ENCODE results near the gene ALPP. TPM values are rescaled to one million over a fixed set of nuclear protein-coding genes. Genes with fewer than 3 reads are reported as not detected.
"Not testable (repeated sequence)": the region's sequence is repeated elsewhere in the genome, so short reads cannot be mapped to it uniquely, and the experiment has no call there.

ALPP gene
- total RNA-seq, 4 donors from 2014 or later, result 0.06 TPM; not detected in 3

DNA sequence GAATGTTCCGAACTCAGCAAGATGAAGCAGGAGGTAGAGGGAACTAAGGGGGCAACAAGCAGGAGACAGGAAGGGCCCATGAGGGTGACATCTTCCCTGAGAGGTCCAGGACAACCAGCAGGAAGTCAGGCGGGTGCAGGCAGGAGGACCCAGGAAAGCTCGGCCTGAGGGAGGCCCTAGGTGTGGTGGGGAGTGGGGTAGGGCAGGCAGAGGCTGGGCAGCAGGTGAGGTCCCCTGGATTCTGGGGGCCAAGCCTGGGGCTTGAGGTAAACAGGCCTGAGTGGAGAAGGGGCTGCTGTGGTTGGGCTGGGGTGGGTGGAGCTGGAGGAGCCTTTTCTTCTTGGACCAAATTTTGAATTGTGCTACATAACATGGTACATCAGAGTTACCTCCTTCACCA lies 24.0 kb downstream of the ALPP start:
- intact Hi-C loops (cut with DNase I), result no loop called here
- DNase-seq (ENCODE audit: extremely low spot score), result no peak
- Histone ChIP-seq H3K27ac (replicated peaks in 1 of 4) (no peak overlapping the region), H3K36me3 (no peaks in the 10 kb centered on the region), H3K9me3 (no peaks in the 10 kb centered on the region), H3K4me3 (no peak overlapping the region), H3K4me1 (no peaks in the 10 kb centered on the region), H3K27me3 (peaks cover 0 to 36% (median 0%) of the 10 kb centered on the region in 4 donors)
- 88% methylated on average over 3 of the region's 3 CpGs for WGBS
- TF ChIP-seq POLR2AphosphoS5 (IDR thresholded peaks at IDR 0.05) (no peak), EP300 (IDR thresholded peaks at IDR 0.05) (no peak), CTCF (IDR thresholded peaks at IDR 0.05) (no peak), POLR2A (IDR thresholded peaks at IDR 0.05; ENCODE audit: low read depth) (no peak)

DNA sequence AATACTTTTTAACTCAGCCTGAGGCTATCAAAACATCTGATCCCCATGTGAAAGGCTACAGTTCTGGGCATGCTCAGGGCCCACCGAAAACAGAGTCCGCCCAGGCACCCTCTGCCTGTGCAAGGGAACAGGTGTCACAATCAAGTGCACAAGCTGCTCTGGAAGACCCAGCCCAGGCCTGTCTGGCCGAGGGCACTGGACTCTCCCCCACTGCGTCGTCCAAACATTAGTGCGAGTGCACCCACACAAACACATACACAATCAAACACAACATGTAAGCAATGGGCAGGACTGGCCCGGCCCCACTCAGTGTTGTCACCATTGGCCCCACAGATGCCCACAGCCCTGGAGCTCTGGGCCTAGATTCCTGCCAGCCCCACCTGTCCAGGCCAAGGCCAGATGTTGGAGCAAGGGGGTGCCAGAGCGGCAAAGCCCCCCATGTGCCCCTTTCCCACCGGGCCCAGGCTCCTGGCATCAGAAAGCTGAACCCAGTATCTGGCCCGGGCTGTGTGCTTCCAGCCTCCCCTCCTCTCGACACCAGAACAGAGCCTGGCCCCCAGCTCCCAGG lies 27.5 kb downstream of the ALPP start:
- no peaks in the 10 kb centered on the region for H3K4me1 ChIP-seq
- H3K4me3 ChIP-seq, result no peak overlapping the region
- no peaks in the 10 kb centered on the region for H3K36me3 ChIP-seq
- H3K27ac ChIP-seq (replicated peaks in 1 of 4), result no peak overlapping the region
- H3K9me3 ChIP-seq, result no peaks in the 10 kb centered on the region
- peak; percentile 88 for DNase-seq (ENCODE audit: extremely low spot score)
- 84% methylated on average over 10 of the region's 11 CpGs for WGBS
- H3K27me3 ChIP-seq, result peaks cover 0 to 38% (median 2%) of the 10 kb centered on the region in 4 donors
- intact Hi-C loops (cut with DNase I), result no loop called here
- TF ChIP-seq EP300 (IDR thresholded peaks at IDR 0.05) (no peak), POLR2A (IDR thresholded peaks at IDR 0.05; ENCODE audit: low read depth) (no peak), POLR2AphosphoS5 (IDR thresholded peaks at IDR 0.05) (no peak), CTCF (IDR thresholded peaks at IDR 0.05) (no peak)

- Histone ChIP-seq H3K4me3 (no peak within 1 kb of the TSS), H3K27ac (replicated peaks in 1 of 4) (no peak within 1 kb of the TSS), H3K36me3 (no peaks in the 10 kb centered on the region), H3K27me3 (peaks cover 0 to 38% (median 2%) of the 10 kb centered on the region in 4 donors), H3K4me1 (no peaks in the 10 kb centered on the region), H3K9me3 (no peaks in the 10 kb centered on the region)
- 94% methylated on average over 13 of the region's 17 CpGs for WGBS
- DNase-seq (ENCODE audit: extremely low spot score), result no peak
- TF ChIP-seq CTCF (IDR thresholded peaks at IDR 0.05) (no peak), EP300 (IDR thresholded peaks at IDR 0.05) (no peak), POLR2AphosphoS5 (IDR thresholded peaks at IDR 0.05) (no peak), POLR2A (IDR thresholded peaks at IDR 0.05; ENCODE audit: low read depth) (no peak)
- intact Hi-C loops (cut with DNase I), result no loop called here
These were observed 28.2 kb downstream of the ALPP start, which contains the start of gene ALPG for GRCh38 chr2:232406556-232407310. ALPG (plus strand) TSS chr2:232406844; CDS start chr2:232406895, 51 bp downstream.

GRCh38 chr2:232407428-232408150 lies 29.0 kb downstream of the ALPP start:
- H3K27ac ChIP-seq (replicated peaks in 1 of 4); H3K36me3 ChIP-seq; DNase-seq (ENCODE audit: extremely low spot score); H3K4me3 ChIP-seq; intact Hi-C loops (cut with DNase I); H3K4me1 ChIP-seq; H3K9me3 ChIP-seq: not testable (repeated sequence)
- H3K27me3 ChIP-seq, result peaks cover 0 to 40% (median 2%) of the 10 kb centered on the region in 4 donors
- 91% methylated on average over 23 of the region's 30 CpGs for WGBS

DNA sequence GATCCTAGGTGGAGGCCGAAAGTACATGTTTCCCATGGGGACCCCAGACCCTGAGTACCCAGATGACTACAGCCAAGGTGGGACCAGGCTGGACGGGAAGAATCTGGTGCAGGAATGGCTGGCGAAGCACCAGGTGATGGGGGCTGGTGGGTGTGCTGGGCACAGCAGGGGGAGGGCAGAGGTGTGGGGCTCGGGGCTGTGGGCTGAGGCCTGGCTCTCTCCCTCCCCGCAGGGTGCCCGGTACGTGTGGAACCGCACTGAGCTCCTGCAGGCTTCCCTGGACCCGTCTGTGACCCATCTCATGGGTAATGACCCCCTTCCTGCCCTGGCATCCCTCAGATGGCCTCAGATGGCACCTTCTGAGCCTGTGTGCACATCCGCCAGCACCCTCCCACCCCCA lies 29.7 kb downstream of the ALPP start:
- H3K4me3 ChIP-seq; H3K4me1 ChIP-seq; DNase-seq (ENCODE audit: extremely low spot score); H3K36me3 ChIP-seq; intact Hi-C loops (cut with DNase I); H3K9me3 ChIP-seq; H3K27ac ChIP-seq (replicated peaks in 1 of 4): not testable (repeated sequence)
- peaks cover 0 to 38% (median 2%) of the 10 kb centered on the region in 4 donors for H3K27me3 ChIP-seq
- 90% methylated on average over 6 of the region's 10 CpGs for WGBS

GRCh38 chr2:232409617-232410016 lies 31.1 kb downstream of the ALPP start:
- 49% methylated on average over 9 of the region's 40 CpGs for WGBS

More at GRCh38 chr2:232409617-232410016, 31.1 kb downstream of the ALPP start:
- H3K27me3 ChIP-seq, result peaks cover 0 to 41% (median 2%) of the 10 kb centered on the region in 4 donors
- H3K27ac ChIP-seq (replicated peaks in 1 of 4); H3K36me3 ChIP-seq; H3K4me3 ChIP-seq; intact Hi-C loops (cut with DNase I); H3K4me1 ChIP-seq; H3K9me3 ChIP-seq; DNase-seq (ENCODE audit: extremely low spot score): not testable (repeated sequence)

Data from esophagus muscularis mucosa (tissue), 4 donors.